Neutrophil (primary cell): Measurements from ENCODE around the gene TAOK1.
"Not testable (repeated sequence)": the region's sequence is repeated elsewhere in the genome, so short reads cannot be mapped to it uniquely, and the experiment has no call there.

Experiments
- H3K27ac ChIP-seq: fragments of 200-600 bp; sonication (generic); 2 replicates; pipeline ENCODE4 v1.5.1; 2016; ENCODE audit warnings: mild to moderate bottlenecking, moderate library complexity
- H3K27me3 ChIP-seq: fragments of 200-600 bp; sonication (generic); 2 replicates; pipeline ENCODE4 v1.6.0; 2016; ENCODE audit warnings: mild to moderate bottlenecking
- H3K36me3 ChIP-seq: fragments of 200-600 bp; sonication (generic); 2 replicates; pipeline ENCODE4 v1.5.1; 2017
- H3K4me1 ChIP-seq, 2 experiments: fragments of 200-600 bp in 1 of 2; sonication (generic) in 1 of 2; 1 replicate in 1 of 2; 2 replicates in 1 of 2; pipeline versions ENCODE4 v1.5.1 to v1.6.1; 2013 to 2016; ENCODE audit warnings: low read depth in 1 of 2, low read length in 1 of 2, mild to moderate bottlenecking in 1 of 2, moderate library complexity in 1 of 2; ENCODE audit not compliant: control insufficient read depth in 1 of 2, insufficient read depth in 1 of 2
- H3K4me3 ChIP-seq, 2 experiments: fragments of 200-600 bp in 1 of 2; sonication (generic) in 1 of 2; 1 replicate in 1 of 2; 2 replicates in 1 of 2; pipeline ENCODE4 v1.5.1; 2013 to 2016; ENCODE audit warnings: low read depth in 1 of 2, low read length in 1 of 2, mild to moderate bottlenecking in 1 of 2, moderate library complexity in 1 of 2
- H3K9me3 ChIP-seq: fragments of 200-600 bp; sonication (generic); 2 replicates; pipeline ENCODE4 v1.5.1; 2016
- TF ChIP-seq, protein P1 (sequence below): fragments of 200-600 bp; sonication (generic); IDR thresholded peaks from 2 replicates; pipeline ENCODE4 v1.5.1; 2016; ENCODE audit warnings: antibody characterized with exemption

The TAOK1 gene

GRCh38 chr17:29549177-29549923 is 159.2 kb downstream of the TAOK1 start:
- peaks cover 17% of the 10 kb centered on the region for H3K36me3 ChIP-seq
- TF ChIP-seq, protein P1, sequence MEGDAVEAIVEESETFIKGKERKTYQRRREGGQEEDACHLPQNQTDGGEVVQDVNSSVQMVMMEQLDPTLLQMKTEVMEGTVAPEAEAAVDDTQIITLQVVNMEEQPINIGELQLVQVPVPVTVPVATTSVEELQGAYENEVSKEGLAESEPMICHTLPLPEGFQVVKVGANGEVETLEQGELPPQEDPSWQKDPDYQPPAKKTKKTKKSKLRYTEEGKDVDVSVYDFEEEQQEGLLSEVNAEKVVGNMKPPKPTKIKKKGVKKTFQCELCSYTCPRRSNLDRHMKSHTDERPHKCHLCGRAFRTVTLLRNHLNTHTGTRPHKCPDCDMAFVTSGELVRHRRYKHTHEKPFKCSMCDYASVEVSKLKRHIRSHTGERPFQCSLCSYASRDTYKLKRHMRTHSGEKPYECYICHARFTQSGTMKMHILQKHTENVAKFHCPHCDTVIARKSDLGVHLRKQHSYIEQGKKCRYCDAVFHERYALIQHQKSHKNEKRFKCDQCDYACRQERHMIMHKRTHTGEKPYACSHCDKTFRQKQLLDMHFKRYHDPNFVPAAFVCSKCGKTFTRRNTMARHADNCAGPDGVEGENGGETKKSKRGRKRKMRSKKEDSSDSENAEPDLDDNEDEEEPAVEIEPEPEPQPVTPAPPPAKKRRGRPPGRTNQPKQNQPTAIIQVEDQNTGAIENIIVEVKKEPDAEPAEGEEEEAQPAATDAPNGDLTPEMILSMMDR: no peak
- H3K27me3 ChIP-seq: no peaks in the 10 kb centered on the region
- no peak overlapping the region for H3K4me3 ChIP-seq
- no peak overlapping the region for H3K27ac ChIP-seq
- H3K9me3 ChIP-seq: no peaks in the 10 kb centered on the region
- H3K4me1 ChIP-seq: no peaks in the 10 kb centered on the region

DNA sequence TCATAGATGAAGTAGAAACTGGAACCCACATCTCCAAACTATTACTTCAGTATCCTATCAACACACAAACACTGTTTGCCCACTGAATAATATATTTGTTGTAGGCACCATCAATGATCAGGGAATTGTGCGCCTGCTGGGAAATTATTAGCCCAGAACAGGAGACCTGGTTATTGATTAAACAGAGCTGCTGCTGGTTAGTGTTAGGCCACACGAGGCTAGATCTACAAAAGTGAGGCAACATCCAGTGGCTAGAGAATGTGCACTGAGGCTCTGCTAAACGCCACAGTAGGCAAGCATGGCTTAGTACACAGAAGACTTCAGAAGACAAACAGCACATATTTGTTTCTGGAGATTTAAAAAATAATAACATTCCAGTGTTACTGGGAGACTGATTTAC is 165.7 kb downstream of the TAOK1 start:
- H3K36me3 ChIP-seq: no peaks in the 10 kb centered on the region
- H3K4me3 ChIP-seq: no peak overlapping the region
- H3K27ac ChIP-seq: no peak overlapping the region
- TF ChIP-seq, protein P1: no peak
- H3K9me3 ChIP-seq: no peaks in the 10 kb centered on the region
- no peaks in the 10 kb centered on the region for H3K27me3 ChIP-seq
- no peaks in the 10 kb centered on the region for H3K4me1 ChIP-seq

- TF ChIP-seq, protein P1: no peak
- Histone ChIP-seq H3K4me1 (no peaks in the 10 kb centered on the region), H3K27me3 (peaks cover 9% of the 10 kb centered on the region), H3K4me3 (no peak overlapping the region), H3K27ac (no peak overlapping the region), H3K9me3 (no peaks in the 10 kb centered on the region), H3K36me3 (no peaks in the 10 kb centered on the region)
Measured at GRCh38 chr17:29557085-29557738, 167.0 kb downstream of the TAOK1 start.

DNA sequence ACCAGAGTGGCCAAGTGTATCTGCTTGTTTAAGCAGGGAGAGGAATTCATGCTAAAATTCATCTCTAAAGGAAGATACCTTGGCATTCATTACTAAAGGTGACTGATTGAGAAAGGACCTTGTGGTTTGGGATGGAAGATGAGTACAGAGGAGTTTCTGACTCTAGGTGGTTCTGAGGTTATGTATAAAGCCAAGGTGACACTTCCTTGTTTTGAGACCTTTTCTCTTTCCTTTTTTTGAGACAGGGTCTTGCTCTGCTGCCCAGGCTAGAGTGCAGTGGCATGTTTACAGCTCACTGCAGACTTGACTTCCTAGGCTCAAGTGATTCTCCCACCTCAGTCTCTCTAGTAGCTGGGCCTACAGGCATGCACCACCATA is 167.6 kb downstream of the TAOK1 start:
- Histone ChIP-seq H3K9me3 (no peaks in the 10 kb centered on the region), H3K27me3 (peaks cover 9% of the 10 kb centered on the region), H3K4me1 (no peaks in the 10 kb centered on the region), H3K36me3 (no peaks in the 10 kb centered on the region), H3K4me3 (no peak overlapping the region), H3K27ac (no peak overlapping the region)
- TF ChIP-seq, protein P1: no peak

GRCh38 chr17:29558139-29558538 is 168.0 kb downstream of the TAOK1 start:
- not testable (repeated sequence) for H3K27me3 ChIP-seq, H3K9me3 ChIP-seq, H3K4me1 ChIP-seq, H3K4me3 ChIP-seq, H3K36me3 ChIP-seq, H3K27ac ChIP-seq

DNA sequence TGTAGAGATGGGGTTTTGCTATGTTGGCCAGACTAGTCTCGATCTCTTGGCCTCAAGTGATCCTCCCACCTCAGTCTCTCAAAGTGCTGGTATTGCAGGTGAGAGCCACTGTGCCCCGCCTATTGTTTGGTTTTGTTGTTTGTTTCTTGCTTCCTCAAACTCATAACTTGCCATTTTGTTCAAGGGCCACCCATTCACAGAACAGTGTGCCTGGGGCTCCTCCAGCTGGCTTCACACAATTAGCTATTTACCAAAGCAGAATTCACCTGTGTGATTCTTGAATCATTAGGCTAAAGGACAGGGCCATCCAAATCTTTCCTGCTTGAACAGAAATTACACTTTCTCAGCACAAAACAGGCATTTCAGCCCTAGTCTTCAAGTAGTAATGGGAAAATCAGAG is 169.5 kb downstream of the TAOK1 start:
- Histone ChIP-seq H3K4me1 (no peaks in the 10 kb centered on the region), H3K27me3 (peaks cover 13% of the 10 kb centered on the region), H3K27ac (no peak overlapping the region), H3K36me3 (no peaks in the 10 kb centered on the region), H3K9me3 (no peaks in the 10 kb centered on the region), H3K4me3 (no peak overlapping the region)
- TF ChIP-seq, protein P1: no peak
